NCI-H128 (cell line): ENCODE results near the gene NTSR1.
"Not testable (repeated sequence)": the region's sequence is repeated elsewhere in the genome, so short reads cannot be mapped to it uniquely, and the experiment has no call there.

ENCODE experiments used
- DNase-seq: peaks from one replicate; lab custom pipeline; 2025; ENCODE audit not compliant: unreplicated experiment; lab: John Stamatoyannopoulos, UW

Gene NTSR1

DNA sequence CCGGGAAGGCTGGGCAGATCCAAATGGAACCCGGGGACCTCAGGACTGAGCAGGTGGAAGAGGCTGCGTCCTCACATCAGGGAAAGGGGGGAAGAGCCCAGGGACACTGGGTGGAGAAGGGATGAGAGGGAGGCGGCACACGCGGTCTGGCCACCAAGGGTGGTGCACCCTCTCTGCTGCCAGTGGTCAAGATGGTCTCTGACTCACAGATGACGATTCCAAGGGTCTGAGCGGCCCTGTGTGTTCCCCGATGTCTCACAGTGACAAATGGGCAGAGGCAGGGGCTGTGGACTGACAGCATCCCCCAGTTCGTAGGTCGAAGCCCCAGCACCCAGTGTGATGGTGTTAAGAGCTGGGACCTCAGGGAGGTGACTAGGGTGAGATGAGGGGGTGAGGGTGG, 34.3 kb upstream of the NTSR1 start:
- no peak for DNase-seq

DNA sequence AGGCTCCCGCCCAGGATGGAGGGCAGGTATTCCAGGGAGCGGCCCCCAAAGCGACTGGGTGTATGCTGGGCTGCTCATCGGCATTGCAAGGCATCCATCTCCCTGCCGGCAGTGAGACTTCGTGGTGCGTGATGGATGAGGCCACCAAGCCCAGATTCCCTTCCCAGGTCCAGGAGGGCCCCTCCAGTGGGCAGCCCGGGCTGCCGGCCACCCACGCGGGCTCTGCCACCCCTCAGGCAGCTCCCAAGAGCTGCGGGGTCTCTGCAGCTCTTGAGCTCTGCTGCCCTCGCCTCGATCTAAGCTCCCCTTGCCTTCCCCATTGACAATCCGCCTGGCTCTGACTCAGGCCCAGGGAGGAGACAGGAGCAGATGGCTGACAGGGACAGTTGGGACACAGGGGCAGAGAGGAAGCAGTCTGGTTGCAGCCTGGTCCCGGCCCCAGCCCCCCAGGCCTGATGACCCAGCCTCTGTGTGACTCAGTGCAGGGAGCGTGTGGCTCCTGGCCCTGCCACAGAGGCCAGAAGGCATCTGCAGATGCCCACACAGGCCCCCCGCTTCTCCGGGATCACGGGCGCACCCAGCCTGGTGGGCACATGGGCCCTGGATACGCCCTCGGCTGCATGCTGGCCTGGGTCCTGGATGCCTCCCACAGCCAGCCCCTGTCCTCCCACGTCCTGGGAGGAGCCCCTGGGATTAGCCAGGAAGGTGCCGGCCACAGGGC, 33.3 kb upstream of the NTSR1 start:
- DNase-seq, result no peak

DNA sequence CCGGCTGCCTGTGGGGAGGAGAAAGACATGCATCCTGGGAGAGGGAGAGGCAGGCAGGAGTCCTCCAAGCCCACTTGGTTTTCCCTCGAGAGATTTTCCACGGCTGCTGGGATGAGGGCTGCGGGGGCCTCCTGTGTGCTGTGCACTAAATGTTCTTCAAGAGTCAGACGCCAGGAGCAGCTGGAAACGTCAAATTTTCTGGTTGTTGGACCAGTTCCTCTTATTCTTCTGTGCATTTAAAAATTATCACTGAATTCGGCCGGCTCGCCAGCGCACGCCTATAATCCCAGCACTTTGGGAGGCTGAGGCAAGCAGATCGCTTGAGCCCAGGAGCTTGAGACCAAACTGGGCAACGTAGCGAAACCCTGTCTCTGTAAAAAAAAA, 32.8 kb upstream of the NTSR1 start:
- DNase-seq, result no peak

DNA sequence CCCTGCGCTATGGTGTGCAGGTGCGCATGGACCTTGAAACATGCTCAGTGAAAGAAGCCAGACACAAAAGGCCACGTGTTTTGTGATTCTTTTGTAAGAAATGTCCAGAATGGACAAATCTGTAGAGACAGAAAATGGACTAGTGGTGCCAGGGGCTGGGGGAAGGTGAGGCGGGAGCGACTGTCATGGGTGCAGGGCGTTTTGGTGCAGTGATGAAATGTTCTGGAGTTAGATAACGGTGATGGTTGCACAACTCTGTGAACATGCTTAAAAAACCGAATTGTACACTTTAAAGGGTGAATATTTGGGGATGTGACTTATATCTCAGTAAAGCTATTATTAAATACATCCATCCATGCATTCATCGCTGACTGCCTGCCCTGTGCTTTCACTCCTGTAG, 31.7 kb upstream of the NTSR1 start:
- no peak for DNase-seq

DNA sequence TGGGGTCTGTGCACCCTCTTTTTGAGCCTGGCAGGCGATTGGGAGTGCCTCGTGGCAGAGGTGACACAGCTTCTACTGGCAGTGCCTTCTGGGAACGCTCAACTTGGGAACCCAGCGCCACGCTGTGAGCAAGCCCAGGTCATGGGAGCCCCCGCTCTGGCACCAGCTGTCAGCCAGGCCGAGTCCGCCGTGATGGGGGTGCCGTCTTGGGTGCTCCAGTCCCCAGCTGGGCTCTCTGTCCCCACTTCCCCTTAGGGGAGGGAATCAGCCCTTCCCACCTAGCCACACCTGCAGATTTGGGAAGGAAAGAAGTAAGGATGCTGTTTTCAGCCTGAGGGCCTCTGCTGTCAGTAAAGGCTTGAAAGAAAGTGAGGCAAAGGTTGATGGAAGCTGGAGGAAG, 31.0 kb upstream of the NTSR1 start:
- no peak for DNase-seq

DNA sequence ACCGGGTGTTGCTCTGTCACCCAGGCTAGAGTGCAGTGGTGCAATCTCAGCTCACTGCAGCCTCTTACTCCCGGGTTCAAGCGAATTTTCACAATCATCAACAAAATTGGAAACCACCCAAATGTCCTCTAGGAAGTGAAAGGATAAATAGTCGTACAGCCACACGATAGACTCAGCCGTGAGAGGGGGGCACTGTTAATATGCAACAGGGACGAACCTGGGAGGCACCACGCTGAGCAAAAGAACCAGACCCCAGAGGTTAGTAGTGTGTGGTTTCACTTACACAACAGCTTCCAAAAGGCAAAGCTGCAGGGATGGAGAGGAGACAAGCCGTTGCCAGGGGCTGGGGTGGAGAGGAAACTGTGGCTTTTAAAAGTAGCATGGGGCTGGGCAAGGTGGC, 30.1 kb upstream of the NTSR1 start:
- DNase-seq, result peak; percentile 26

DNA sequence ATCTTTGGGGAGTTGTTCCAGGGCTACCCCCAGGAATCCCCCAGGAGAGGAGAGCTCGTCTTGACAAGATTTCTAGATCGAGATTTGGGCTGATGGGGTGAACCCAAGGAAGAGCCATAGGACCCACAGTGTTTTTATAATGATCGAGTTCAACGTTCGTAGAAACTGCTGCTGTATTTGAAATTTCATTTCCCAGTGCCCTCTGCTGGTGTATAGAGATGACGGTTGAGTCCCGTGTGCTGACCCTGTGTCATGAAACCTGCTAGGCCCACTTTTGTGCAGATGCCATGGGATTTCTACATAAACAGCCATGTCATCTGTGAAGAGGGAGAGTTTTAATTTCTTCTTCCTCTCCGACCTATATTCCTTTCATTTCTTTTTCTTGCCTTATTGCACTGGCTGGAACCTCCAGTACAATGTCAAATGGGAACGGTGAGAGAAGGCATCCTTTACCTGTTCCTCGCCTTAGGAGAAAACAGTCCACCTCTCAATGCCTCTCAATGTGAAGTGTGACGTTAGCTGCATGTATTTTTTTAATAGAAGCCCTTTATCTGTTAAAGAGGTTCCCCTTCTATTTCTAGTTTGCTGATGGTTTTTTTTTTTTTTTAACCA, 28.6 kb upstream of the NTSR1 start:
- no peak for DNase-seq

DNA sequence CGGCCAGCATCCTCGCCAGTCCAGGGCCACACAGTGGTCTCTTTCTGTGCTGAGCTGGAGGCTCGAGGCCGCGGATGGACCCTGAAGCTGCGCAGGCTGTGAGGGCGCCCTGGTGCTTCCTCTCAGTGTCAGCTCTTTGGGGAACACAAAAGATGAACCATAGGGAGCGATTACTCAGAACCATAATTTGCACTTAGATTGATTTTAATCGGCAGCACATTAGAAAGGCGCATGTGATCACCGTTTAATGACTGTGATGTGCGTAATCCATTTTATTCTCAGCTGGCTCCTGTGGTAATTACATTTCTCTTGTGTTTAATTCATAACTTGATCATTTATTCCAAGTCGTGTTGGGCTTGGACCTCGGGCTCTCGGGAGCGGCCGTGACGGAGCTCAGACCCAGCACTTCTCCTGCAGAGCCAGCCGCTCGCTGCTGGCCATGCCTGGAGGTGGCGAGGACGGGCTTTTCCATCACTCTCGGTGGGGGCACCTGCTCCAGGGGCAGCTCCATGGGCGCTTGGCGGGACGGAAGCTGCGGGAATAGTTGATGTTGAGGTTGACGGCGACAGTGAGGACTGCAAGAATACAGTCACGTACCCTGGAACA, 25.6 kb upstream of the NTSR1 start:
- no peak for DNase-seq

DNA sequence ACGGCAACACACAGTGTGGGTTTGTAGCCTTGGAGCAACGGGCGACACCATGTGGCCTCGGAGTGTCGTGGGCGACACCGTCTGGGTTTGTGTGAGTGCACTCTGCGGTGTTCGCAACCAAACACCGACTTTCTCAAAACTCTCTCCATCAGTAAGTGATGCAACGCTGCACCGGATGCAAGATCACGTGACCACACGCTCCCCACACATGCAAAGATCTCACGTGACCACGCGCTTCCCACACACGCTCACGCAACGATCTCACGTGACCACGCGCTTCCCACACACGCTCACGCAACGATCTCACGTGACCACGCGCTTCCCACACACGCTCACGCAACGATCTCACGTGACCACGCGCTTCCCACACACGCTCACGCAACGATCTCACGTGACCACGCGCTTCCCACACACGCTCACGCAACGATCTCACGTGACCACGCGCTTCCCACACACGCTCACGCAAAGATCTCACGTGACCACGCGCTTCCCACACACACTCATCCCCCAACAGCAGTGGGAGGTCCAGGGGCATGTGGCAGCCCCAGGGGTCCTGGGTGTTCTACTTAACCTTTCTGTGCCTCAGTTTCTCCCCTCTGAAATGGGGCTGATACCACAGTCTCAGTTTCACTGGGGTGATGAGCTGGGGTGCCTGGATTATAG, 24.8 kb upstream of the NTSR1 start:
- DNase-seq, result not testable (repeated sequence)

DNA sequence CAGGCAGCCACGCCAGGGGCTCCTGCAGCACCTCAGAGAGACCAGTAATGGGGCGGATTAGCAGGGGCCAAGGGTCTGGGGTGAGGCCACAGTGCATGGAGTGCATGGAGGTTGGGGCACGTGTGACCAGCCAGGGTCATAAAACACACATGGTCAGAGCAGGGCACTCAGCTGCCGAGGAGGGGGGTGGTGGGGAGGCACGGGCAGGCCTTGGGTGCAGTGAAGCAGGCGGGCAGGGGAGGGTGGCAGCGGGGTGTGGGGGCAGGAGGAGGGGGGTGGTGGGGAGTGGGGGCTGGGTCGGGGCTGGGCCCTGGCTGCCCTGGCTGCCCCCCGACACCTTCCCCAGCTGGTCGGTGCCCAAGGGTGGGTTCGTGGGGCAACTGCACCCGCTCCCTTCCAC, 23.7 kb upstream of the NTSR1 start:
- DNase-seq, result no peak

DNA sequence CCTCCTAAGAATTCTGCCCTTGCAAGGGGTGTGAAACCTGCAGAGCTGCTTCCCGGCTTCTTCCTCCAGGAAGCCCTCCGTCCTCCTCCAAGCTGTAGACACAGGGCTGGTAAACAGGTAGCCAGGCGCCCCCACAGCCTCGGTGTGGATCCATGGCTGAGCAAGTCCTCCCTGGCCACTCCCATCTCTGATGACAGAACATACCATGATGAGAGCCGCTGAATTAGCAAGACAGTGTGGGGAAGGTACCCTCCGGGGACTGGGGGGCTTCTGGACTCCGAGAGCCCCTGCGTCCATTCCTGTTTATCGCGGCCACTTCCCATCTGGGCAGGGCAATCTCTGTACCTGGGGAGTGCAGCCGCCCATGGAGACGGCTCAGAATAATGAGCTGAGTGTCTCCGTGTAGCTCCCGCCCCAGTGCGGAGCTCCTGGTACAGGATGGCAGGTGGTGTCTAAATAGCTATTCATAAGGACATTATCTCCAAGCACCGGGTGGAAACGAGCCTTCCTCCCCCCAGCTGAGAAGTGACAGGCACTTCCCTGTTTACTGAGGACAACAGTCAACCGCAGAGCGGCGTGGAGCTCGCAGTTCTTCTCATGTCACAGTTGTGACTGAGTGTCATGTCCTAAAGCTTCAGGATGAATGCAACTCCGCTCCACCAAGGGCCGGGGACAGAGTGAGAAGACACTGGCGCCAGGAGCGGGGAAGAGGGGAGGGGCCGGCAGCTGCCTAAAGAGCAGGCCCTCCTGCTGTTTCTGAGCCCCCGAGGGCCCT, 22.7 kb upstream of the NTSR1 start:
- DNase-seq, result peak; percentile 63

DNA sequence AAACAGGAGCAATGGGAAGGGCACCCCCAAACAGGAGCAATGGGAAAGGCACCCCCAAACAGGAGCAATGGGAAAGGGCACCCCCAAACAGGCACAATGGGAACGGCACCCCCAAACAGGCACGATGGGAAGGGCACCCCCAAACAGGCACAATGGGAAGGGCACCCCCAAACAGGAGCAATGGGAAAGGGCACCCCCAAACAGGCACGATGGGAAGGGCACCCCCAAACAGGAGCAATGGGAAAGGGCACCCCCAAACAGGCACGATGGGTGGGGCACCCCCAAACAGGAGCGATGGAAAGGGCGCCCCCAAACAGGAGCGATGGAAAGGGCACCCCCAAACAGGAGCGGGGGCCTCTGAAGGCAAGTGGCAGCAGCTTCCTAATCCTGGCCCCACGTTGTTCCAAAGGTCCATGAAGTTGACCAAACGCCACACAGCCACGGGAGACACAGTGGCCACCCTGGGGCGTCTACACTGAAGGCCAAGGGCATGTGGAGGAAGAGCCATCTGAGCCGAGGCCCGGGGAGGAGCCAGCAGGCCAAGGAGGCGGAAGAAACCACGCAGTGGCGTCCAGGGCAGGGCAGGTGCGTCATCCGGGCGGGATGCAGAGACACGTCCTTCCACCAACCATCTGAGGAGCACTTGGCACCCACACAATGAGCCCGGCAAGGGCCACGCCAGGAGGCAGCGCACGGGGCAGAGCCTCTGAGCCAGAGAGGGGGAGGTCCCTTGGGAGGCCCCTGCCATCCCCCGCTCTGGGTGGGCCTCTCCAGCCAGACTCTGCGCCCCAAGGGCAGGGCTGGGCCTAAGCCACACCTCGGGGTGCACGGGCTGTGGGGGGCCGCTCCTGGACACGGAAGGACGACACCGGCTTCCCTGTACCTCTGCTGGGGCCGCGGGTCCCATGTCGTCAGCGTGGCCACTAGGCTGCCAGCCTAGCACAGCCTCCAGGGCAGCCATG, 21.5 kb upstream of the NTSR1 start:
- no peak for DNase-seq

DNA sequence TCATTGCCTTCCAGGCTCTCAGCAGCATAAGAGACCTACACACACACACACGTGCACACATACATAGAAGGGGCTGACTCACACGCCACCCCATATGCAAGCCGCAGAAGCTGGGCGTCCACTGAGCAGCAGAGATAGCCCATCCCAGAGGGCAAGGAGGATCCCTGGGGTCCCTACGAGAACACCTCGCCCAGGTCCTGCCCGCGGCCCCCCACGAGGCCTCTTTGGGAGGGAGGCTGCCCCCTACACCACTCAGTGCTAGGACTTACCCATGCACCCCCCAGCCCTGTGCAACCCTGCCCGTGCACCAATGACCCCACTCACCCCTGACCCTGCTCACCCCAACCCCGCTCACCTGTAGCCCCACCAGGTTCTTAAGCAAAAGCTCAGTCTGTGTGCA, 20.6 kb upstream of the NTSR1 start:
- DNase-seq, result no peak

DNA sequence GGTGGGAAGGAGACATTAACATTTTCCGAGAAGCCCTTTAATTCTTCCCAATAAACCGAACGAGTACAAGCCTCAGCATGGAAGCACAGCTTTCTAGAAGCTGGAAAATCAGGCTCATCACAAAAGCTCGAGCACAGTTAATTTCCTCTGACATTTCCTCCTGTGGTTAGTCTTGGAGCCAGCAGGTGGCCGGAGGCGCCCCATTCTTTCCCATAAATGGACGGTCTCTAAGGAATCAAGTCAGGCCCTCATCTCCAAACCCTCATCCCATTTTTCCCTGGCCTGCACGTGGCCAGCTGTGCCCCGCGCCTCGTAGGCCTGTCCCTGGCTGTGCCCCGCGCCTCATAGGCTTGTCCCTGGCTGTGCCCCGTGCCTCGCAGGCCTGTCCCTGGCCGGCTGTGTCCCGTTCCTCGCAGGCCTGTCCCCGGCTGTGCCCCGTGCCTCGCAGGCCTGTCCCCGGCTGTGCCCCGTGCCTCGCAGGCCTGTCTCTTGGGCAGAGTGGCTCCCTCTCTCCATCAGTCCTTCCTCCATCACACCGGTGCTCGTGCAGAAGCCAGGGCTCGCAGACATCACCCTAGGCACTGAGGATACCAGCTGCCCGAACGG, 19.7 kb upstream of the NTSR1 start:
- DNase-seq, result no peak

DNA sequence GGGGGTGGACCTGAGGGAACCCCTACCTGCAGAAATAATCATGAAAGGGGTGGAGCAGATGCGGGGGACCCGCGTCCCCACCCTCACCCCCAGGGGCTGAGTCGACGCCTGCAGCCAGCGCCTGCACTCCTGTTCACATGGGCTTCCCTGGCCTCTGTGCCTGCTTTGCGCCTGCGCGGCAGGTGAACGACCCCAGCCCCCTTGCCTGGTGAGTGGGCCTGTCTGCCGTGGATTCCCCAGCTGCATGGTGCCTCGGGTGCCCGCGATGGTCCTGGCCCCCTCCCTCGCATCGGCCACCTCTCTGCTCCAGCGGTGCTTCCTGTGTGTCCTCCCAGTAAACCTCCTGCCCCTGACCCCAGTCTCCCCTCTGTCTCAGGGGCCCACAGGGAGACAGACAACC, 18.8 kb upstream of the NTSR1 start:
- DNase-seq, result no peak

DNA sequence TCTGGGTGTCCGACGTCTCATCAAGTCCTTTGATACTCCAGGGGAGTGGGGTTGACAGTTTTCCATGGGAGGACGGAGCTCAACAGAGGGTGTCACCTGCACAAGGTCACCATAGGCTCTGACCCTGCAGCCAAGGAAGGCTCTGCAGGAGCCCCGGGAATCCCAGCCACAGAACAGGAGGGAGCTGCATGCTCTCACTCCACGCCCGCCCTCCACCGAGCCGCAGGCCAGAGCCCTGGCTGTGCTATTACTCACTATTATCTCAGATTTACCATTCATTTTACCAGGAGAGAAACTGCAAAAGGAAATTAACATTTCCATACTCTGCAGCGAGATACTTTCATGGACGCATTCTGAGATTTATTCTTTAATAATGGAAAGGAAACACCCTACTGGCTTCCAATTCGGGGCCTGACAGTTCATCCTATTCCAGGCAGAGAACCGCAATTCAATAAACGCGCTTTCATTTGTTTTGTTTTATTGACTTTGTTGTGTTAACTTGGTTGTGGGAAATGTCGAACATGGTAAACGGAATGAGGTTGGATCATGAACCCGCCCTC, 18.3 kb upstream of the NTSR1 start:
- DNase-seq, result no peak

DNA sequence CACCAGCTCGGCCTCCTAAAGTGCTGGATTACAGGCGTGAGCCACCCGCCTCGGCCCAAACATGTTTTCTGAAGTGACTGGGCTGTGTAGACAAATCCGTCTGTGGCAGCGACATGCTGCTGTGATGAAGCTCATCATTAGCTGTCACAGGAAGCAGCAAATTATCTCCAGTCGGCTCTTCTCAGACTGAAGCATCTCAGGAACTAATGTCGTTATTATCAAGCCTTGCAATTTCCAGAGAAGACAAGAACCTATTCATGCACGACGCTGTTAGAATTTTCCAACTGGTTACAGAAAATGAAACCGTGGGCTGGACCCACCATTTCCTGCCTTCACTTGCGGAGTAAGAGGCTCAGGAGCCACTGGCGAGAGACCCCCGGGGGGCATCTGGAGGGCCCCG, 17.1 kb upstream of the NTSR1 start:
- no peak for DNase-seq

DNA sequence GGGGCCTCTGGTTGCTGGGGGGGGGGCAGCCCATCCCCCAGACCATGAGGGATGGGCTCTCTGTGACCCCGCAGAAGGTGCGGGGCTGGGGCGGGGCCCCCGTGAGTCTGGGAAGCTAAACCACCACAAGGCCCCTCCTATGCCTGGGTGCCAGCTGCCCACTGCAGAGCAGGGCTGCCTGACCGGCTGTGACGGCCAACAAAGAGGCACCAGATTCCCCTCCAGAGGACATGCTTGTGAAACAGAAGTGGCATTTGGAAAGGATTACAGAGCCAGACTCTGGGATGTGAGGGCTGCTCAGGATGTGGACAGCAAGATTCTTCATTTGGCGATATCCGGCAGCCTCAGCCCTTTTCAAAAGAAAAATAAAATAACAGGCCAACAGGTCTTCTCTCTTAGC, 16.5 kb upstream of the NTSR1 start:
- no peak for DNase-seq

DNA sequence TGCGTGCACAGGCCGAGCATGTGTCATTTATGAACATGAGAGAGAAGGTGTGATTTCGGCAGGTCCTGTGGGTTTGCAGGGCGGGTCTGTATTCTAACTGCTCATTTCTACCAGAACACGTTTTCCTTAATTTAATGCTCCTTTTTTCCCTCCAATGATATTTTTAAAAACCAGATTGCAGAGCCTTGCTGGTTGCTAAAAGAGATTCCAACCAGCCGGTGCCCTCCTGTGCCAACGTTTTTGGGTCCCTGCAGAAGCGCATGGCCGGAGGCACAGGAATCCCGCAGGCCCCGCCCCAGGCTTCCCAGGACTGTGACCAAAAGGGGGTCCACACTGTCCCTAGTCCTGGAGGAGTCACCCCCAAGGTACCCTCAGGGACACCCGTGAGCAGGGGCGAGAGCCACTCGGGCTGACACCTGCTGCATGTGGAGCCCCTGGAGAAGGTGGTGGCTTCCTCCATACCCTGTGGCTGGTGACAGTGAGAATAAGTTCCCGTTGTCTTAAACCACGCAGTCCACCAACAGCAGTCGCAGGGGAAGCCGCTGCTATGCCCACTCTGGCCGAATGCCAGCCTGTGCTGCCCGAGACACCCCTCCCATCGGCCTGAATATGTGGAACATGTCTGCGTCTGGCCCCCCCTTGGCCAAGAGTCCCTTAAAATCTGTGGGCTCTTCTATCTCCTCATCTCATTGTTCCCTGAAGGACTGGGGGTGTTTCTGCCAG, 15.7 kb upstream of the NTSR1 start:
- DNase-seq, result no peak
